Renal pelvis (tissue), 4 donors: ENCODE measurements around the gene AKR7A3. TPM values are rescaled to one million over a fixed set of nuclear protein-coding genes. Genes with fewer than 3 reads are reported as not detected.
"Not testable (repeated sequence)": the region's sequence is repeated elsewhere in the genome, so short reads cannot be mapped to it uniquely, and the experiment has no call there.

Experiments used
- DNase-seq: peaks from one replicate; pipeline ENCODE4 v3.0.0-alpha.2; 2013
- polyA plus RNA-seq, 3 donors: library from polyadenylated mRNA; unstranded; fragments of 120-200 nt; gene quantifications; one replicate each; pipeline ENCODE4 v1.2.1, GENCODE V29; 2013; ENCODE audit not compliant: insufficient read length in 3 of 3

AKR7A3 gene
- polyA plus RNA-seq, 3 donors, result 1.4 to 3.6 (median 2.8) TPM

DNA sequence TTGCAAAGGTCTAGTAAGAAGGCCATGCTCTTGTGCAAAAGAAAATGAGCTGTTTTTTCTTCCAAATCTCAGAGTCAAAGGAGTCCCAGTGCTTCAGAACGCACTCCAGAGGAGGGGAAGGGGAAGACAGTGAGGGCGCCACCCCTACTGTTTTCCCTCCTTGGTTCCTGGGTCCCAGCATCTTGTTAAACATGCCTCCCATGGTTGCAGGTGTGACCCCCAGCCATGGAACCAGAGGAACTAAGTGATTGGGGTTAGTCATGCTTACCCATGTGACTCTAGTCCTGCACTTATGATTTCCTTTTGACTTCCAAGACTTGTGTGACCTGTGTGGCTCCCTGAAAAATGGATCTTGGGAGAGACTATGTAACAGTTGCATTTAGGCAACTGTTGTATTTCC lies 6.1 kb upstream of the AKR7A3 start:
- DNase-seq, result no peak

DNA sequence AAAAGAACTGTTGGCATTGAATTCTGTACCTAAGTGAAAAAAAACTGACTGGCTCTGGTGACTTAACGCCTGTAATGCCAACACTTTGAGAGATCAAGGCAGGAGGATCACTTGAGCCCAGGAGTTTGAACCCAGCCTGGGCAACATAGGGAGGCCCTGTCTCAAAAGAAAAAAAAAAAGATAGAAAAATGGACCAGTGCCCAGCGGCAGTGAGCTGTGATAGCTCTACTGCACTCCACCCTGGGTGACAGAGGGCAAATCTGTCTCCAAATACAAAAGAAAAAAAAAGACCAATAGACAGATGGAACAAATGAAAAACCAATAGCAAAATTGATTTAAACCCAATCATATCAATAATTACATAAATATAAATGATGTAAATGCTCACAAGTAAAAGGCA lies 674 bp upstream of the AKR7A3 start:
- DNase-seq, result no peak

DNA sequence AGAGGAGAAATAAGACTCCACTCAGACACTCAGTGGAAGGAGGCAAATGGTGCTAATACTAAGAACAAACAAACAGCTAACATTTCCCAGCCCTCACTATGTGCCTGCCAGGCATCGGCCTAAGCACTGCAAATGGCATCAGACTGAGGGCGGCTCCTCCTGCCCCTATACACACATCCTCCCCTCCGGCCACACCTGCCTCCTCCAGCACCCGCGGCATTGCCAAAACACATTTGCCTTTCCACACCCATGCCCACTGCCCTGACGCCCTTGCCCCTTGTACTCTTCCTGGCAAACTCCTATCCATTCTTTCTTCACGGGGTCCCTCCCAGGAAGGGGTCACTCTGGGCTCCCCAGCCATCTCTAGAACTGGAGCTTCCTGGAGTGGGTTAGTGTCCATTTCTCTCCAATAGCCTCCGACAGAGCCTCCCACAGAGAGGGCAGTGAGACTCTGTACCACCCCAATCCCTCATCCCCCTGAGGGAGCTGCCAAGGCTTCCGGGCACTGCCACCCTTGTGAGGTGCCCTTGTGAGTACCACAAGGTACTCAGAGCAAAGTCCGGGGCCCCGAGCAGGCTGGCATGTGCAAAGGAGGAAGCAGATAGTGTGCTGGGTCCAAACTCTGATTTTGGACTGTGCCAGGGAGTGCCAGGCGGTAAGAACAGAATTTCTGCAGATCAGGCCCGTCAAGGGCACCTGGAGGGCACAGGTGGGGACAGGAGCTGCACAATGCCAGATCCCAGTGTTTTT lies 959 bp downstream of the AKR7A3 start:
- DNase-seq, result no peak

DNA sequence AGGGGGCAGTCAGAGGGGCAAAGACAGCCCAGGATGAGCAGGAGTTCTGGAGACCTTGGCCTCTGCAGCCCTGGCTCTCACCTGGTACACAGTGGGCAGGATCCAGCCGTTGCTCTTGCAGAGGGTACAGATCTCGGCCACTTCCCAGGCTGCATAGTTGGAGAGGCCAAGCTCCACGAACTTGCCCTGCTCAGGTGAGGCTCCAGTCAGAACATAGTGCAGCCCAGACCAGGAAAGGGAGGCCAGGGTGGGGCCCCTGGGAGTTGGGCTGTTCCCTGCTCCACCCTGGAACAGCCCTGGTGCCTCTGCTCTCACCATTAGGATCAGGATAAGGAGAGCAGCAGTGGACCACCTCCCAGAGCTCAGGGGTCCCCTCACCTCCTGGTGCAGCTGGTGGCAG lies 2.8 kb downstream of the AKR7A3 start:
- not testable (repeated sequence) for DNase-seq

DNA sequence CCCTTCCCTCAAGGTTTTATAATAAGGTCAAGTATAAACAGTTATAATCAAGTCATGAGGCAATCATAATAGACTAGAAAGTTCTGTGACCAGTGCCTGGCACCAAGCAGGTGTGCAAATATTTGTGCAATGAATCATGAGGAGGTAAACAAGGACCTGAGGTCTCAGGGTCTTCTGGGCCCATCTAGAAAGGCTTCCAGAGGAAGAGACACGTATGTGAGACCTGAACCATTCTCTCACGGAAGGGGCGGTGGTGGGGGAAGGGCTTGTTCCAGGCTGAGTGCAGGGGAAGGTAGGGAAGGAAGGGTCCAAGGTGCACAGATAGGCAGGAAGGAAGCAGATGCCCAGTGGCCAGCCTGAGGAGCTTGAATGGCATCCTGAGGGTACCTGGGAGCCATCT lies 3.2 kb downstream of the AKR7A3 start:
- not testable (repeated sequence) for DNase-seq

DNA sequence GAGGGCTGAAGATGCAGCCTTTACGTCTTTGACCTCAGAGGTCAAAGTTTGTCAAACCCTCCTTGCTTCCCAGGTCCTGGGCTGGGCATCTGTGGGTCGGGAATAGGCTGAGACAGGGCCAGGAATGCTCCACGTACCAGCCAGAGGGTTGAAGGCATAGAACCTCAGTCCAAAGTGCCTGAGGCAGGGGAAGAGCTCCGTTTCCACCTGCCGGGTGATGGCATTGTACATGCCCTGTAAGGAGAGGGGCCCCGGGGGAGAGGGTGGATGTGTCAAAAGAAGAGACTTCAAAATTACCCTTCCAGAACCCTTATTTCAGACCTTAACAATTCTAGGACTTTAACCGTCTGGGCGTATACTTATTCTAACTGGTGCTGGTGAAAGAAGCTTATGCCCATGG lies 3.7 kb downstream of the AKR7A3 start:
- DNase-seq, result no peak

DNA sequence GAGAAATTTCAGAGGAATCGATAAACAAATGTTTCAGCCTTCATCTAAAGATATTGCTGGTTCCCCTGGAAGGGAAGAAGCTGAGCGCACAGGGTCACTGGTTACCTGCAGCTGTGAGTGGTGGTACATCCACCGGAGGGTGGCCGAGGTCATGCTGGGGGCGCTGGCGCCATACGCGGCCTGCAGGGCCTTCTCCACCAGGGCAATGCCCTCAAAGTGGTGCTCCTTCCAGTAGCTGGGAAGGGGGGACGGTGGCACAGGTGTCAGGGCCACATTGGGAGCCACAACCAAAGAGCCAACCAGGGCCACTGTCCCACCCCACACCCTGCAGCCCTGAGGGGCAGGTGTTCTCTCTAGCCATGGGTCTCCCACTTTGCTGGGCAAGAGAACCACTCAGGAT lies 4.7 kb downstream of the AKR7A3 start:
- no peak for DNase-seq

DNA sequence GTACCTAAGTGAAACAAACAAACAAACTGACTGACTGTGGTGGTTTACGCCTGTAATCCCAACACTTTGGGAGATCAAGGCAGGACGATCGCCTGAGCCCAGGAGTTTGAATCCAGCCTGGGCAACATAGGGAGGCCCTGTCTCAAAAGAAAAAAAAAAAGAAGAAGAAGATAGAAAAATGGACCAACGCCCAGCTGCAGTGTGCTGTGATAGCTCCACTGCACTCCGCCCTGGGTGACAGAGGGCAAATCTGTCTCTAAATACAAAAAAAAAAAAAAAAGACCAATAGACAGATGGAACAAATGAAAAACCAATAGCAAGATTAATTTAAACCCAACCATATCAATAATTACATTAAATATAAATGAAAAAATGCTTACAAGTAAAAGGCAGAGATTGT lies 13.9 kb downstream of the AKR7A3 start:
- DNase-seq, result no peak

DNA sequence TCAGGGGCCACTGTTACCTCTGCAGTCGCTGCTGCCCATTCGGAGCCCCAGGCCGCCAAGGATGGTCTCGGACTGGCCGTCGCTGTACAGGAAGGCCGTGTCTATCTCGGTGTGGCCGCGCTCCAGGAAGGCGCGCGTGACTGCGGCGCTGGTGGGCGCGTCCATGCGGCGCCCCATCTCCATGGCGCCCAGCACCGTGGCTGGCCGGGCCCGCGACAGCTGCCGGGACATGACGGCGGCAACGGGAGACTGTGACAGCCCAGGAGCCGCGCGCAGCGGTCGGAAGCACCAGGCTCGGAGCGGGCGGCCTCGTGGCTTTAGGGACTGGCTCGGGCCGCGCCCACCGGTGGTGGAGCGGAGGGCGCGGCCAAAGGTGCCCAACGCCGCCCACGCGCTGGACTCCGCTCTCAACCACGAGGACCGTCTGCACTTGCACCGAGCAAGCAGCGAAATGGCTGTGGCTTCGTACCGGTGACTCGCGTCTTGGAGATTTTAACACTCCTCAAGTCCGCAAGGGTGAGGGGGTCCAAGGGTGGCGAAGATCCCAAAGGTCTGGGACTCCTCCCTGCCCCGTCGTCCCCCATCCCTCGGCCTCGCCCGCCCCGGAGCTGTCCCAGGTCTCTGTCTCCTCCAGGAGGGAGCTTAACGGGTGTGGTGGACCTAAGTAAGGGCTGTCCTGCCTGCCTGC lies 14.6 kb downstream of the AKR7A3 start:
- not testable (repeated sequence) for DNase-seq

DNA sequence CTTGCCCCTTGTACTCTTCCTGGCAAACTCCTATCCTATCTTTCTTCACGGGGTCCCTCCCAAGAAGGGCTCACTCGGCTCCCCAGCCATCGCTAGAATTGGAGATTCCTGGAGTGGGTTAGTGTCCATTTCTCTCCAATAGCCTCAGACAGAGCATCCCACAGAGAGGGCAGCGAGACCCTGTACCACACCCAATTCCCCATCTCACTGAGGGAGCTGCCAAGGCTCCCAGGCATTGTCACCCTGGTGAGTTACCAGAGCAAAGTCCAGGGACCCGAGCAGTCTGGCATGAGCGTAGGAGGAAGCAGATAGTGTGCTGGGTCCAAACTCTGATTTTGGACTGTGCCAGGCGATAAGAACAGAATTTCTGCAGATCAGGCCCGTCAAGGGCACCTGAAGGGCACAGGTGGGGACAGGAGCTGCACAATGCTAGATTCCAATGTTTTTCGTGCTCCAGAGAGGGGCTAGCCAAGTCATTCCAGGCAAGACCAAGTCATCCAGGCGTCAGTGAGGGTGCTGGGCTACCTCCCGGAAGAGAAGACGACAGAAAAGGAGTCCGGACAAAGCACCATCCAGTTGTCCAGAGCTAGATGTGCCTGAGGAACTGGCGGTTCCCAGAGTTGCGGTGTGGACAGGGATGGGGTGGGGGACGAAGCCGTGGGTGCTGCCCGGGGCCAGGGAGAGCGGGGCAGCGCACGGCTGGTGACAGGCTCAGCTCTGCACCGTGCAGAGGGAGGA lies 15.3 kb downstream of the AKR7A3 start:
- no peak for DNase-seq

DNA sequence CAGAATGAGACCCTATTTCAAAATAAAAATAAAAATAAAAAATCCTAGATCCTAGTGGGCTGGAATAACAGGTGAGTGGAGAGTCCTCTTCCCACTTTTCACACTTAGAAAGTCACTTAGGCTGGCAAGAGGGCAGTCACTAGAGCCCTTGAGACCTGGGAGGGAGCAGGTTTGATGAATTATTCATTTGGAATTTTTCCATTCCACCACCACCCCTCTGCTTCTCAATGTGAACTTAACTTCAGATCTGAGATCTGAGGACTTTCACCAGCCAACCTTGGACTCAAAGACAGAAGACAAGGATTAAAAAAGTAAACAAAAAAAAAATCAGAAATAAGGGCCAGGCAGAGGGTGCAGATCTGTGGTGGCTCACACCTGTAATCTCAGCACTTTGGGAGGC lies 16.5 kb downstream of the AKR7A3 start:
- DNase-seq, result no peak

DNA sequence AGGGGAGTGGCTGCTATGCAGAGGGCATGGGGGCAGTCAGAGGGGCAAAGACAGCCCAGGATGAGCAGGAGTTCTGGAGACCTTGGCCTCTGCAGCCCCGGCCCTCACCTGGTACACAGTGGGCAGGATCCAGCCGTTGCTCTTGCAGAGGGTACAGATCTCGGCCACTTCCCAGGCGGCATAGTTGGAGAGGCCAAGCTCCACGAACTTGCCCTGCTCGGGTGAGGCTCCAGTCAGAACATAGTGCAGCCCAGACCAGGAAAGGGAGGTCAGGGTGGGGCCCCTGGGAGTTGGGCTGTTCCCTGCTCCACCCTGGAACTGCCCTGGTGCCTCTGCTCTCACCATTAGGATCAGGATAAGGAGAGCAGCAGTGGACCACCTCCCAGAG lies 18.2 kb downstream of the AKR7A3 start:
- not testable (repeated sequence) for DNase-seq

DNA sequence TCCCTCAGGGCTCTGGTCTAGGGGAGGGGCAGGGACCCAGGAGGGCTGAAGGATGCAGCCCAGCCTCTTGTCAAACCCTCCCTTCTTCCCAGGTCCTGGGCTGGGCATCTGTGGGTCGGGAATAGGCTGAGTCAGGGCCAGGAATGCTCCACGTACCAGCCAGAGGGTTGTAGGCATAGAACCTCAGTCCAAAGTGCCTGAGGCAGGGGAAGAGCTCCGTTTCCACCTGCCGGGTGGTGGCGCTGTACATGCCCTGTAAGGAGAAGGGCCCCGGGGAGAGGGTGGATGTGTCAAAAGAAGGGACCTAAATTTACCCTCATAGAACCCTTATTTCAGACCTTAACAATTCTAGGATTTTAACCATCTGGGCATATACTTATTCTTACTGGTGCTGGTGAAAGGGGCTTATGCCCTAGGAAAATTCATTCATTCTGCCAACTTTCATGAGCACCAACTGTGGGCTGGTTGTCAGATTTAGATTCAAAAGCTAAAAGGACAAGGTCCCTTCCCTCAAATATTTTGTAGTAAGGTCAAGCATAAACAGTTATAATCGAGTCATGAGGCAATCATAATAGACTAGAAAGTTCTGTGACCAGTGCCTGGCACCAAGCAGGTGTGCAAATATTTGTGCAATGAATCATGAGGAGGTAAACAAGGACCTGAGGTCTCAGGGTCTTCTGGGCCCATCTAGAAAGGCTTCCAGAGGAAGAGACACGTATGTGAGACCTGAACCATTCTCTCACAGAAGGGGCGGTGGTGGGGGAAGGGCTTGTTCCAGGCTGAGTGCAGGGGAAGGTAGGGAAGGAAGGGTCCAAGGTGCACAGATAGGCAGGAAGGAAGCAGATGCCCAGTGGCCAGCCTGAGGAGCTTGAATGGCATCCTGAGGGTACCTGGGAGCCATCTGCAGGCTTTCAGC lies 18.9 kb downstream of the AKR7A3 start:
- DNase-seq, result not testable (repeated sequence)

DNA sequence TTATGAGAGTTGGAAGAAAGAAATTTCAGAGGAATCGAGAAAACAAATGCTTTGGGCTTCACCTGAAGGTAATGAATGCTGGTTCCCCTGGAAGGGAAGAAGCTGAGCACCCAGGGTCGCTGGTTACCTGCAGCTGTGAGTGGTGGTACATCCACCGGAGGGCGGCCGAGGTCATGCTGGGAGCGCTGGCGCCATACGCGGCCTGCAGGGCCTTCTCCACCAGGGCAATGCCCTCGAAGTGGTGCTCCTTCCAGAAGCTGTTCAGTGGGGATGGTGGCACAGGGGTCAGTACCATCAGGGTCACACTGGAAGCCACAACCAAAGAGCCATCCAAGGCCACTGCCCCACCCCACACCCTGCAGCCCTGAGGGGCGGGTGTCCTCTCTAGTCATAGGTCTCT lies 20.1 kb downstream of the AKR7A3 start:
- DNase-seq, result no peak

DNA sequence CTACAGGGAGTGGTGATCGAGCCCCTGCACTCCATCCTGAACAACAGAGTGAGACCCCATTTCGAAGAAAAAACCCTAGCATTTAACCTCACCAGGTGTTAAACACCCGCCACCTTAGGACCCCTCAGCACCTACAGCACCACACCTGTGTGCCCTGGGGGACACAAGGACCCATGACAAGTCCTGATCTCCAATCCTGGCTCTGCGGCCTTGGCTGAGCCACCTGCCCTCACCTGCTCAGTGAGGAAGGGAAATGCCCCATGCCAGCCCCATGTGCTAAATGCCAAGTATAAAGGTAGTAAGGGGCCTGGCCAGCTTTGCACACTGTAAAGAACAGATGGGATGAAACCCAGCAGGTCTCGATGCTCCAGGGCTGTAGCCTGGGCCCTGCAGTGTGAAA lies 25.8 kb downstream of the AKR7A3 start:
- DNase-seq, result no peak

DNA sequence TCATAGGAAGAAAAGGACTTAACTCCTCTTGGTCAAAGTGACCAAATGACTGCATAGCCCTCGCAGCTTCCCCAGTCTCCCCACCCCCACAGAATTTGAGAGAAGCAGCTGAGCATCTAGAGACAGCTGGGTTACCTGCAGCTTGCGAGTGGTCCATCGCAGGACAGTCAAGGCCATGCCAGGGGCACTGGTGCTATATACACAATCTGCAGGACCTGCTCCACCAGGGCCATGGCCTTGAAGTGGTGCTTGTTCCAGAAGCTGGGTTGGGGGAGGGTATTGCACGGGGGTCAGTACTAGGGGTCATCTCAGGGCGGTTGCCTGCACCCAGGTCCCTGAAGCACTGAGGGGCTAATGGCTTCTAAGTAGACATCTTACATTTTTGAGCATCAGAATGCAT lies 26.5 kb downstream of the AKR7A3 start:
- no peak for DNase-seq

DNA sequence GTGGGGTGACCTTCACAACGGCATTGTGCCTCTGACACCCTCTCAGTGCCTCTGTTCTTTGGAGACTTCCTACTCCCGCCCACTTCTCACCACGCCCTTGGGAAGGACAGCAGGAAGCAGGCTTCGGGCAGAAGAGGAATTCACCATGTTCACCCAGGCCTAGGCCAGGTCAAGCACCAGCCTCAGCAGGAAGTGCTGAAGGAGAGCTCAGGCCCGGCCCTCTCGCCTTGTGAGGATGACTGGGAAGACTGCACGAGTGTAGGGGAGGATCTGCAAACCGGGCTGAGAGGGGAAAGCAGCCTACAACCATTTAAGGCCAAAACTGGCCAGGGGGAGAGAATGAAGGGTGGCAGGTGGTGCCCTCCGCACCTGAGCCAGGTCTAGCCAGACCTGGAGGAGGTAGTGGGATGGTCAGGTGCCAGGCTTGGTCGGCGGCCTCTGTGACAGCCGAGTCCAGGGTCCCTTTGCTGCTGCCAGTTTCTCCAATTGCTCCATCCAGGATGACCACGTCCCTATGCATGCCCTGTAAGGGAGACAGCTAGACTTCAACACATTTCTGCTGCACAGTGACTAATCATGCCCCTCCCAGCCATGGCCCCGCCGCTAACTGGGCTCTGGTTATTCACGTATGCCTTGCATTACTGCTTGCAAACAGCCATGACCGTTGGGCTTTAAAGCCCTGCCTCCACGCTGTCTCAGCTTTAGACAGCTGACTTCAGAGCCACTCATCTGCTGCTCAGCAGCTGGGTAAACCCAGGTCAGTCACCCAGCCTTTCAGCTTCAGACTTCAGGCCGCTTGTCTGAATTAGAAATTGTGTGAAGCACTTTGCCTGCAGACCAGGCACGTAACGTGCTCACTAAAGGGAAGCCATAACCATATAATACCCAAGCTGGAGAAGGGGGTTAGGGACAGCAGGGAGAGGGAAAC lies 28.1 kb downstream of the AKR7A3 start:
- DNase-seq, result no peak

DNA sequence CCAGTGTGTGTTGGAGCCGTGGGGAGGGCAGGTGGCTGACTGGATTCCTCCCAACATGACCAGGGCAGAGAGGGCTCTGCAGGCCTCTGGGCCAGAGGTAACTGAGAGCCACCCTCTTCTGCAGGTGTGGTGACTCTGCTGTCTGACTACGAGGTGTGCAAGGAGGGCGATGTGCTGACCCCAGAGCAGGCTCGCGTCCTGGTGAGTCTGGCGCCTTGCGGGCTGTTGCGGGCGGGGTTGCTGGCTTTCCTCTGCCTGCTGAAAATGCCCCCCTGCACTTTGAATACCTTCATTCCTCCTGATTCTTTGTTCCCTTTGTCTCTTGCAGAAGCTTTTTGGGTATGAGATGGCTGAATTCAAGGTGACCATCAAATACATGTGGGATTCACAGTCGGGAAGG lies 30.2 kb downstream of the AKR7A3 start:
- DNase-seq, result no peak

DNA sequence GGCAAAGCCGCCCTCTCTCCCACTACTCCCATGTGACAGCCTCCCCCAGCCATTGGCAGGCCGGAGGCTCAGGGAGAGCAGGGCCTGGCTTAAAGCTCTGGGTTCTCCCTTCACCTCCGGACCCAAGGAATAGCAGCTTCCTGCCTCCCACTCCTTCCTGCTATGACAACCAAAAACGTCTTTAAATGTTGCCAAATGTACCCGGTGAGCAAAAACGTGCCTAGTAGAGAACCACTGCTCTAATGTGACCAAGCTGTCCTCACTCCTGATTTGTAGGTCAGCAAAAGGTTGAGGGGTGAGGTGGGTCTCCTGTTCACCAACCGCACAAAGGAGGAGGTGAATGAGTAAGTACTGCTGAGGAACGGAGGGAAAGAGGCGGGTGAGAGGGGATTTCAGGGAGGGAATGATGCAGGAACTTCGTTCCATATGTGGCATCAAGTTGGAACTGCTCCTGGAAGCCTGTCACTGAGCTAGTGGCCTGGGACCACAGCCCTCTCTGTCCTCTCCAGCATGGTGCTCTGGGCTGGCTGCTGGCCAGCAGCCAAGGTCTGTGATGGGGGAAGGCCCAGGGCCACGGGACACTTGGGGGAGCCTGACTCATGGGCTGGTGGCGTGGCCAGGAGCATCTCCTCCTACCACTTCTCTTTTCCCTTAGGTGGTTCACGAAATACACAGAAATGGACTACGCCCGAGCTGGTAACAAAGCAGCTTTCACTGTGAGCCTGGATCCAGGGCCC lies 31.2 kb downstream of the AKR7A3 start:
- DNase-seq, result no peak

DNA sequence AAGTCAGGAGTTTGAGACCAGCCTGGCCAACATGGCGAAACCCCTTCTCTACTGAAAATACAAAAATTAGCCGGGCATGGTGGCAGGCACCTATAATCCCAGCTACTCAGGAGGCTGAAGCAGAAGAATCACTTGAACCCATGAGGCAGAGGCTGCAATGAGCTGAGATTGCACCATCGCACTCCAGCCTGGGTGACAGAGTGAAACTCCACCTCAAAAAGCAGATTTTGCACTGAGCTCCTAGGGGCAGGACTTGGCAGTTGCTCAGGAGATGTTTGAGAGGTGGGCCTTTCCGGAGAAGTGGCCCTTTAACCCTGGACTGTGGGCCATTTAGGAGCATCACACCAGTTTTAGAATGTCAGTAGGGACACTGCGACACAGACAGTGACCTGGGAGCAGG lies 32.3 kb downstream of the AKR7A3 start:
- DNase-seq, result not testable (repeated sequence)
